T-helper 1 cell treated with Interleukin-12 subunit alpha and Interleukin-12 subunit beta and Interleukin-4 antibody, amounts not matched to agents 30 μg/mL and 1 μg/mL, for 36 hours (primary cell): ENCODE results near the gene SIPA1L3.
"Not testable (repeated sequence)": the region's sequence is repeated elsewhere in the genome, so short reads cannot be mapped to it uniquely, and the experiment has no call there.

ENCODE experiments used
- H3K27ac Mint-ChIP-seq: one replicate; pipeline ENCODE4 v1.8.0; 2021; ENCODE audit warnings: mild to moderate bottlenecking, mixed read lengths
- H3K27me3 Mint-ChIP-seq: one replicate; pipeline ENCODE4 v1.8.0; 2021; ENCODE audit warnings: low read depth, mixed read lengths
- H3K36me3 Mint-ChIP-seq: one replicate; pipeline ENCODE4 v1.8.0; 2021; ENCODE audit warnings: low read depth, mixed read lengths
- H3K4me1 Mint-ChIP-seq: one replicate; pipeline ENCODE4 v1.8.0; 2021; ENCODE audit warnings: low read depth, mixed read lengths
- H3K4me3 Mint-ChIP-seq: one replicate; pipeline ENCODE4 v1.8.0; 2021; ENCODE audit warnings: mild to moderate bottlenecking, moderate library complexity, mixed read lengths
- H3K9me3 Mint-ChIP-seq: one replicate; pipeline ENCODE4 v1.8.0; 2021; ENCODE audit warnings: mixed read lengths

Gene SIPA1L3

DNA sequence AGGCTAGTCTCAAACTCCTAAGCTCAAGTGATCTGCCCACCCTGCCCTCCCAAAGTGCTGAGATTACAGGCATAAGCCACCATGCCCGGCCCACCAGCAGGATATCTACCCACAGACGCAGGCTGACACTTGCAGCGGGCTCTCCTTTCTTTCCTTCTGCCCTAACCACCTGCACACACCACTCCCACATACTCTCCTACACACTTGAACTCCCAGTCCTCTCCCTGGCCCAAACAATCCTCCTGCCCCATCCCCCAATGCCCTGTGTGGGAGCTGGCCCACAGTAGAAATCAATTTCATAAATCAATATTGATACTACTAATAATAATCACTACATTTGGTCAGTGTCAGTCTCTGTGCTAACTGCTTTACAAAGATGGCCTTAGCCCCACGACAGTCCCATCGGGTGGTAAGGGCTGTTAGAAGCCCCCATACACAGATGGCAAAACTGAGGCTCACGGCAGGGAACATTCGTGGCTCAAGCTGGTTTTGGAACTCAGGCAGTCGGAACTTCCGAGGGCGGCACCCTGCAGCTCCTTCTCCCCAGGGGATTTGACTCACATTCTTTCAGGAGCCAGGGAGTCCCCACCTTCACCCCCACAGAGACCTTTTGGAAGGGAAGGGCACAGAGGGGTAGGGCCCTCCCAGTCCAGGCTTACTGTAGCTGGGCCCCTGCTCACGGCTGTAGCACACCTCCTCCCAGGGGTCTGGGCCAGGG, 320.4 kb downstream of the SIPA1L3 start:
- peaks cover 67% of the 10 kb centered on the region for H3K27me3 Mint-ChIP-seq
- no peaks in the 10 kb centered on the region for H3K36me3 Mint-ChIP-seq
- peak overlapping the region; percentile 36 for H3K4me3 Mint-ChIP-seq
- H3K4me1 Mint-ChIP-seq = peaks cover 17% of the 10 kb centered on the region
- no peaks in the 10 kb centered on the region for H3K9me3 Mint-ChIP-seq
- H3K27ac Mint-ChIP-seq = no peak overlapping the region

DNA sequence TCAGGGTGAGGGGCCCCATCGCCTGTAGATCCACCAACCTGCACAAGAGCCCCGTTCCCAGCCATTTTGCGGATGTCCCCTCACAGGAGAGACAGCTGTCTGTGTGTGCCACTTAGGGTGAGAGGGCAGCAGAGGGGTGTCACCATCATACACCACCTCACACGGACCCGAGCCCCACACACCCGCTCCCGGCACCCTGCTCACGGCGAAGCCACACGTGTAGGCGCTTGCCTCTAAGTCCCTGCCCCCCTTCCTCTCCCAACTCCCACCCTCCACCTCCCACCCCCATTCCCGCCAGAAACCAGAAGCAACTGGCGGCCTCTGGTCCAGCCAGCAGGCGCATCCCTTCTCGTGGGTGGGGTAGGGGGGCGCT, 321.0 kb downstream of the SIPA1L3 start:
- Mint-ChIP-seq H3K27ac (no peak overlapping the region), H3K4me3 (peak overlapping the region; percentile 36), H3K36me3 (no peaks in the 10 kb centered on the region), H3K9me3 (no peaks in the 10 kb centered on the region), H3K27me3 (peaks cover 63% of the 10 kb centered on the region), H3K4me1 (peaks cover 16% of the 10 kb centered on the region)

DNA sequence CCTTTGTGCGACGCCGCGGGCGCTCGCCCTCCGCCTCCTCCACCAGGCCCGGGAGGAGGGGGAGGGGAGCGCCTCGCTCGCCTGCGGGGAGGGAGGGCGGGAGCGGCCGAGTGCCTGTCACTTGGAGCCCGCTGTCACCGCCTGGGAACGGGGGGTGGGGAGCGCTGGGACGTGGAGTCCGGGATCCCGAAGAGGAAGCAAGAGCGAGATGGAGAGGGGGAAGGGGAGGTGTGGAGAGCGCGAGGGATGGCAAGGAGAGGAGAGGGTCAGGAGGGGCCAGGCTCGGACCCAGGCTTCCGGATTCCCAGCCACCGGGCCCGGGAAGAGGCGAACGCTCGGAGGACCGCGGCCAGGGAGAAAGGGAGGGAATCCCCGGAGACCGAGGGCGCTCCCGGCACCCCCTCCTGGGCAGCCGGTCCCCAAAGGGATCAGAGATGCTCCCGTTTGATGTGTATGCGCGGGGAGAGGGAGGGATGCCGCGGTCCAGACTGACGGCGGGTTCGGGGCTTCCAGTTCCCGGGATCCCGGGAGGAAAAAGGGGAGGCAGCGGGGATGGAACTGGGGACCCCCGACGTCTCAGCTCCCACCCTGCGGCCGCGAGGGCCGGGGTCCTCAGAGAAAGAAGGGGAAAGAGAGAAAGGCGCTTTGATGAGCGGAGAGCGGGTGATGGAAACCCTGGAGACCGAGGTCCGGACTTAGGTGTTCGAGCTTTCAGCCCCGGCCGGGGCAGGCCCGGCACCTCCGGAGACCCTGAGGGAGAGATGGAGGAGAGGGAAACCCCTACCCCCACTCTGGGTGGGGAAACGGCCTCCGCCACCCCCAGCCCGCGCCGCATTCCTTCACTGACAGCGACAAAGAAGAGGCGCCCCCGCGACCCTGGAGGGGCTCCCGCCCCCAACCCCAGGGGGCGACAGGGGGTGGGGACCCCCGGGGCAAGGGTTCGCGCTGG, 321.8 kb downstream of the SIPA1L3 start:
- H3K27ac Mint-ChIP-seq = no peak overlapping the region
- no peaks in the 10 kb centered on the region for H3K36me3 Mint-ChIP-seq
- H3K27me3 Mint-ChIP-seq = peaks cover 55% of the 10 kb centered on the region
- H3K9me3 Mint-ChIP-seq = no peaks in the 10 kb centered on the region
- peaks cover 13% of the 10 kb centered on the region for H3K4me1 Mint-ChIP-seq
- H3K4me3 Mint-ChIP-seq = peak overlapping the region; percentile 68

DNA sequence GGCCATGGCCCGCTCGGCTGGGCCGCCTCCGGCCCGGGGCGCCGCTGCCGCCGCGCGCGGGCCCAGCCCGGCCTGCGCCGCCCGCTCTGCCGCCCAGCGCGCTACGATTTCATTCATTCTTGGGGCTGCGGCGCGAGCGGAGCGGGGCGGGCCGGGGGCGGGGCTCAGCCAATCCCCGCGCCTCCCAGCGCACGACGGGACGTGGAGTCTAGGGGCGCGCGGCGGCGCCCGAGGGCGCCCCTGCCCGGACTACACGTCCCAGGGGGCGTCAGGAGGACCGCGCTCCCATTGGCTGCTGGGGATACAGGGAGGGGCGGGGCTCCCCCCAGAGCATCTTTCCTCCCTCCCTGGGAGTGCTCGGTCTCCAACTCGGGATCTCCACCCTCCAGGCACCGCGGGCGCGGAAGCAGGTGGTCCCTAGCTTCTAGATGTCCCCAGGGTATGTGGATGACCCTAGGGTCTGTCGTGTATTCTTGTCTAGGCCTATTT, 322.6 kb downstream of the SIPA1L3 start:
- H3K4me3 Mint-ChIP-seq = peak overlapping the region; percentile 57
- peaks cover 48% of the 10 kb centered on the region for H3K27me3 Mint-ChIP-seq
- no peaks in the 10 kb centered on the region for H3K9me3 Mint-ChIP-seq
- H3K27ac Mint-ChIP-seq = no peak overlapping the region
- no peaks in the 10 kb centered on the region for H3K36me3 Mint-ChIP-seq
- H3K4me1 Mint-ChIP-seq = peaks cover 9% of the 10 kb centered on the region

DNA sequence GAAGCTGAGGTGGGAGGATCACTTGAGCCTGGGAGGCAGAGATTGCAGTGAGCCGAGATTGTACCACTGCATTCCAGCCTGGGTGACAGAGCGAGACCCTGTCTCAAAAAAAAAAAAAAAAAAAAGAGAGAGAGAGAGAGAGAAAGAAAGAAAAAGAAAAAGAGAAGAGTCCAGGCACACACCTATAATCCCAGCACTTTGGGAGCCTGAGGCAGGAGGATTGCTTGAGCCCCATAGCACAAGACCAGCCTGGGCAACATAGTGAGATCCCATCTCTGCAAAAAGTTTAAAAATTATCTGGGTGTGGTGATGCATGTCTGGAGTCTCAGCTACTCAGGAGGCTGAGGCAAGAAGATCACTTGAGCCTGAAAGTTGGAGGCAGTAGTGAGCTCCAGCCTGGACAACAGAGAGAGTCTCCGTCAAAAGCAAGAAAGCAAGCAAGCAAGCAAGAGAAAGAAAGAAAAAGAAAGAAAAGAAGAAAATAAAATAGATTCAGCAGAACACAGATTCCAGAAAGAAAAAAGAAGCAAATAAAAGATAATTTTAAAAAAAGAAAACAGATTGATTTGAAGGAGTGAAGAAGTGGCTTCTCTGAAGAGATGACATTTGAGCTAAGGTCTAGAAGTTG, 323.6 kb downstream of the SIPA1L3 start:
- not testable (repeated sequence) for H3K4me3 Mint-ChIP-seq, H3K4me1 Mint-ChIP-seq, H3K36me3 Mint-ChIP-seq, H3K9me3 Mint-ChIP-seq, H3K27ac Mint-ChIP-seq
- H3K27me3 Mint-ChIP-seq = peaks cover 46% of the 10 kb centered on the region

DNA sequence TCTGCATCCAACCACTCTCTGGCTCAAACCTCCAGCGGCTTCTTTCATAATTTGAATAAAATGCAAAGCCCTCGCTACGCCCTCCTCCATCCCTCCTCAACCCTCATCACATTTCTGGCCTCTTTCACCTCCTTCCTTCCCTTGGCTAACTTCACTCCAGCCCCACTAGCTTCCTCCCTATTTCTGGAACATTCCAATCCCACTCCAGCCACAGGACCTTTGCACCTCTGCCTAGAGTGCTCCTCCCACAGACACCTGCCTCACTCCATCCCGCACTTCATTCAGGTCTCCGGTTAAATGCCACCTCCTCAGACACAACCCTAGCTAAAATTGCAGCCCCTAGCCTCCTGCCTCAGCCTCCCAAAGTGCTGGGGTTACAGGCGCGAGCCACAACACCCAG, 324.9 kb downstream of the SIPA1L3 start:
- Mint-ChIP-seq H3K4me3 (no peak overlapping the region), H3K4me1 (peaks cover 5% of the 10 kb centered on the region), H3K27me3 (peaks cover 41% of the 10 kb centered on the region), H3K27ac (no peak overlapping the region), H3K9me3 (no peaks in the 10 kb centered on the region), H3K36me3 (no peaks in the 10 kb centered on the region)

DNA sequence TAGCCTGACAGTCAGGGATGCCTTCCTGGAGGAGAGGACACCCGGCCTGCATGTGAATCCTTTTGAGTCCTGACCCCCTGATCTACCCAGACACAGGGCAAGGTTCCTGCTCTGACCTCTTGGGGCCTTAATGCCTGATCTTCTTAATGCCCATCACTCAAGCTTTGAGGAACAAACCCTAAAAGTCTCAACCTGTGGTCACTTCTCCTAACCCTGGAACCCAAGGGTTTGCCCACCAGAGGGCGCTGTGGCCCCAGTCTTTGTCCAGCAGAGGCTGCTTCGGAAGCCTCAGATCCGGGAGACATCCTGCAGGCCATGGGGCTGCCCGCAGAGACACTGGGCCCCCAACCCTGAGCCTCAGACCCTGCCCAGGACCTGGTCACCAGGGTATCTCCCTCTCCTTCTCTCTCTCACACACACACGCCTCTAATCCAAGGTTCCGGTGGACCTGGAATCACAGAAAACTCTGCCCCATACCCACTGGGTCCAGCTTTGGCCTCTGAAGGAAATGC, 326.8 kb downstream of the SIPA1L3 start:
- Mint-ChIP-seq H3K4me3 (no peak overlapping the region), H3K27ac (peak overlapping the region; percentile 26), H3K36me3 (no peaks in the 10 kb centered on the region), H3K4me1 (peaks cover 5% of the 10 kb centered on the region), H3K27me3 (peaks cover 27% of the 10 kb centered on the region), H3K9me3 (no peaks in the 10 kb centered on the region)

DNA sequence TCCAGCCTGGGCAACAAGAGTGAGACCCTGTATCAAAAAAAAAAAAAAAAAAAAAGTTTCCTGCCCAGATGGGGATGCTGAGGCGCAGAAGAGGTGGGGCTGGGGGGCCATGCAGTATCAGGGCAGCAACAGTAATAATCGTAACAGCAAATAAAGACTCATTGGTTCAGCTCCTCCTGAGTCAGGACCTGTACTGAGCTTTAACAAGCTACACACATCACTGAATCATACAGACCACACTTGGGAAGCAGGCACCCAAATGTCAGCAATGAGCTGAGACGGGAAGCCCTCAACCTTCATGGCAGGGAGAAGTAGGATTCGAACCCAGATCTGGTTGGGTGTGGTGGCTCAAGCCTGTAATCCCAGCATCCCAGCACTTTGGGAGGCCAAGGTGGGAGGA, 327.6 kb downstream of the SIPA1L3 start:
- Mint-ChIP-seq H3K27me3 (peaks cover 24% of the 10 kb centered on the region), H3K27ac (no peak overlapping the region)

DNA sequence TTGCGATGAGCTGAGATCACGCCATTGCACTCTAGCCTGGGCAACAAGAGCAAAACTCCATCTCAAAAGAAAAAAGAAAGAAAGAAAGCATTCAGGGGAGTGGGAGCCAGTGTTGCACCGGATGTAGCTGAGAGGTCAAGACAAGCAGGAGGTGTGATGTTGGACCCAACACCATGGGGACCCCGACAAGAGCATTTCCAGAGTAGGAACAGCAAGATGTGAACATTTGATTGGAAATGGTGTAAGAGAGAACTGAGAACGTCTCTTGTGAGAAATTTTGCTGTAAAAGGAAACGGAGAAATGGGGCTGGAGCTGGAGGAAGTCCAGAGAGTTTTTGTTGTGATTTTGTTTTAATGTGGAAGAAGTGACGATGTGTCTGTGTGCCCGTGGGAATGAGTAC, 332.8 kb downstream of the SIPA1L3 start:
- no peak overlapping the region for H3K4me3 Mint-ChIP-seq
- H3K27me3 Mint-ChIP-seq = peaks cover 5% of the 10 kb centered on the region
- peaks cover 4% of the 10 kb centered on the region for H3K4me1 Mint-ChIP-seq
- no peaks in the 10 kb centered on the region for H3K9me3 Mint-ChIP-seq
- no peaks in the 10 kb centered on the region for H3K36me3 Mint-ChIP-seq
- H3K27ac Mint-ChIP-seq = no peak overlapping the region

More for the DNA sequence above, 327.6 kb downstream of the SIPA1L3 start:
- Mint-ChIP-seq H3K9me3 (no peaks in the 10 kb centered on the region), H3K36me3 (no peaks in the 10 kb centered on the region), H3K4me3 (no peak overlapping the region), H3K4me1 (peaks cover 5% of the 10 kb centered on the region)

DNA sequence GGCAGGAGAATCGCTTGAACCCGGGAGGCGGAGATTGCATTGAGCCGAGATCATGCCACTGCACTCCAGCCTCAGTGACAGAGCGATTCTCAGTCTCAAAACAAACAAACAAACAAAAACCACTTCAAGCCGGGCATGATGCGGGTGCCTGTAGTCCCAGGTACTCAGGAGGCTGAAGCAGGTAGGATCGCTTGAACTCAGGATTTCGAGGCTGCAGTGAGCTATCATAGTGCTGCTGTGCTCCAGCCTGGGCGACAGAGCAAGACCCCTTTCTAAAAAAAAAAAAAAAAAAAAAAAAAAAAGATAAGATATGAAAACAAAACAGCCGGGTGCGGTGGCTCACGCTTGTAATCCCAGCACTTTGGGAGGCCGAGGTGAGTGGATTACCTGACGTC, 336.3 kb downstream of the SIPA1L3 start:
- H3K4me3 Mint-ChIP-seq = peak overlapping the region; percentile 73
- no peaks in the 10 kb centered on the region for H3K9me3 Mint-ChIP-seq
- no peaks in the 10 kb centered on the region for H3K36me3 Mint-ChIP-seq
- H3K4me1 Mint-ChIP-seq = peaks cover 8% of the 10 kb centered on the region
- H3K27me3 Mint-ChIP-seq = no peaks in the 10 kb centered on the region
- no peak overlapping the region for H3K27ac Mint-ChIP-seq

DNA sequence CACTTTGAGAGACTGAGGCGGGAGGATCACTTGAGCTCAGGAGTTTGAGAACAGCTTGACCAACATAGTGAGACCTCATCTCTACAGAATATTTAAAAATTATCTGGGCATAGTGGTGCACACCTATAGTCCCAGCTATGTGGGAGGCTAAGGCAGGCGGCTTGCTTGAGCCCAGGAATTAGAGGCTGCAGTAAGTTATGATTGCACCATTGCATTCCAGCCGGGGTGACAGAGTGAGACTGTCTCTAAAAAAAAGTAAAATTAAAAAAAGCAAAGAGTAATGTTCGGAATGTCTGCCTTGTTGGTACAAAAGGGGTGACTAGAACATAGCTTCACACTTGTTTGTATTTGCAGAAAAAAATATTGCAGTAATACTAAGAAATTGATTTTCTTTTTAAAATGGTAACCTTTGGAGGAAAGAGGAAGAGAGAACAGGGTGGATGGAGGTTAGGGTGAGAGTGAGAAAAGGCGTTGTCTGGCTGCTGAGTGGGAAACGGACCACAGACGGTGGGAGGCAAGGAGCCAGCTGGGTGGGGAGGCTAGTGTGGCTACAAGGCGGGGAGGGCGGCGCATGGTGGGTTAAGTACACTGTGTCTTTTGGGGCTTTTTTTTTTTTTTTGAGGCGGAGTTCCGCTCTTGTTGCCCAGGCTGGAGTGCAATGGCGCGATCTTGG, 339.0 kb downstream of the SIPA1L3 start:
- H3K36me3 Mint-ChIP-seq = peaks cover 7% of the 10 kb centered on the region
- H3K27ac Mint-ChIP-seq = no peak overlapping the region
- H3K9me3 Mint-ChIP-seq = no peaks in the 10 kb centered on the region
- no peaks in the 10 kb centered on the region for H3K27me3 Mint-ChIP-seq
- H3K4me1 Mint-ChIP-seq = peaks cover 11% of the 10 kb centered on the region
- no peak overlapping the region for H3K4me3 Mint-ChIP-seq

DNA sequence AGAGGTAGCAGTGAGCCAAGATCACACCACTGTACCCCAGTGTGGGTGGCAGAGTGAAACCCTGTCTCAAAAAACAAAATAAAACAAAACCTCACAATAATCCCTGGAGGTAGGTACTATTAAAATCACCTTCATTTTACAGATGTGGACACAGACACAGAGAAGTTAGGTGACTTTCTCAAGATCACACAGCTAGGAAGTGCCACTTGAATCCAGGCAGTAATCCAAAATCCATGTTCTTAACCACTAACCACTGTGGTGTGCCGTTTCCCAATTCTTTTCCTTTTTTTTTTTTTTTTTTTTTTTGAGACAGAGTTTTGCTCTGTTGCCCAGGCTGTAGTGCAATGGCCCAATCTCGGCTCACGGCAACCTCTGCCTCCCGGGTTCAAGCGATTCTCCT, 340.1 kb downstream of the SIPA1L3 start:
- H3K36me3 Mint-ChIP-seq = peaks cover 10% of the 10 kb centered on the region
- no peak overlapping the region for H3K4me3 Mint-ChIP-seq
- no peaks in the 10 kb centered on the region for H3K27me3 Mint-ChIP-seq
- peaks cover 16% of the 10 kb centered on the region for H3K4me1 Mint-ChIP-seq
- H3K9me3 Mint-ChIP-seq = no peaks in the 10 kb centered on the region
- H3K27ac Mint-ChIP-seq = no peak overlapping the region

DNA sequence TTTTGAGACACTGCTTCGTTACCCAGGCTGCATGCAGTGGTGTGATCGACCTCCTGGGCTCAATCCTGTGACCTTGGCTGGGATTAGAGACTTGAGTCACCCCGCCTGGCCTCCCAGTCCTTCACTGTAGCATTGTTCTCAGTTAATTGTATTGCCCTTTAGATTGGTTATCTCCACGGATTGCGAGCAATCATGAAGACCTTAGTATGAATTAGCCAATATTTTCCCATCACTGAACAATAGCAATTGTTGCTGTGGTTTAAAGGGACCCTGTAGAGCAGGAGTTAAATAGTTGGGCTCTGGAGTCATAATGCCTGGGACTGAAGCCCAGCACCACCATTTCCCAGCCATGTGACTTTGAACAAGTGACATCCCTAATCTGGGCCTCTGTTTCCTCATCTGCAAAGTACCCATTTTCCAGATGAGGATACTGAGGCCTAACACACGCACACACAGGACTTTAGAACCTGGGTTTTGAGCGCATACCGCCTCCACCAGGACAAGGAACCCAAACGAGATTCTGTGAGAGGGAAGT, 340.8 kb downstream of the SIPA1L3 start:
- no peaks in the 10 kb centered on the region for H3K9me3 Mint-ChIP-seq
- H3K36me3 Mint-ChIP-seq = peaks cover 10% of the 10 kb centered on the region
- no peak overlapping the region for H3K4me3 Mint-ChIP-seq
- no peak overlapping the region for H3K27ac Mint-ChIP-seq
- H3K4me1 Mint-ChIP-seq = peaks cover 16% of the 10 kb centered on the region
- H3K27me3 Mint-ChIP-seq = no peaks in the 10 kb centered on the region

DNA sequence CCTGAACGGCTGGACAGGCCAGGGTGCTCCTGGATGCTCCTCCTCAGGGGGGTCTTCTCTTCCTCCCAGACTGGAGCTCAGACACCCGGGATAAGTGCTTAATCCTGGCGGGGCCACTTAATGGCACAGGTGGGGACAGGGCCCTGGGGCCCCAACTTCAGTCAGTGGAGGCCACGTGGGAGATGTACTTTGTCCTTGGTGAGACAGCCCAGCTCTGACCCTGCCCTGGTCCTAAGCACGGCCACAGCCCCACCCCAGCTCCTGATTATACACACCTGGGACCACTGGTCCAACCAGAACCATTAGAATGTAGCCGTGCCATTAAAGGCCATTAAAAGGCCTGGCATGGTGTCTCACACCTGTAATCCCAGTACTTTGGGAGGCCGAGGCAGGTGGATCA, 341.4 kb downstream of the SIPA1L3 start:
- Mint-ChIP-seq H3K27me3 (no peaks in the 10 kb centered on the region), H3K4me1 (peaks cover 16% of the 10 kb centered on the region)

More for the DNA sequence above, 341.4 kb downstream of the SIPA1L3 start:
- no peak overlapping the region for H3K4me3 Mint-ChIP-seq
- H3K36me3 Mint-ChIP-seq = peaks cover 10% of the 10 kb centered on the region
- no peak overlapping the region for H3K27ac Mint-ChIP-seq
- no peaks in the 10 kb centered on the region for H3K9me3 Mint-ChIP-seq
